PFSK-1 (cell line): ENCODE measurements around the gene MEGF11.

Experiments used
- FOXP2 ChIP-seq: optimal IDR thresholded peaks from 2 replicates; pipeline ENCODE3; 2011; ENCODE audit warnings: borderline replicate concordance, control low read depth, inconsistent platforms; ENCODE audit not compliant: insufficient read depth; ENCODE audit errors: extremely low read length, extremely low read depth
- POLR2AphosphoS5 ChIP-seq: IDR thresholded peaks from 2 replicates; pipeline ENCODE4 v1.6.1; 2012; ENCODE audit warnings: low read depth, mild to moderate bottlenecking, control low read depth, low read length, moderate library complexity
- SIN3A ChIP-seq: IDR thresholded peaks from 2 replicates; pipeline ENCODE4 v1.6.1; 2012; ENCODE audit warnings: mild to moderate bottlenecking, low read length, moderate library complexity, borderline replicate concordance; ENCODE audit not compliant: insufficient read depth
- TAF1 ChIP-seq: IDR thresholded peaks from 2 replicates; pipeline ENCODE4 v1.6.1; 2012; ENCODE audit warnings: low read length, control low read depth, borderline replicate concordance; ENCODE audit not compliant: insufficient read depth
- TF ChIP-seq, protein P1 (sequence below), 2 experiments: IDR thresholded peaks; 2 replicates each; pipeline versions ENCODE4 v1.6.1 to v1.8.0; 2011 to 2012; ENCODE audit warnings: low read depth in 2 of 2, low read length in 2 of 2, control low read depth in 1 of 2, inconsistent platforms in 1 of 2, mild to moderate bottlenecking in 1 of 2, moderate library complexity in 1 of 2; ENCODE audit not compliant: insufficient read depth in 1 of 2

Gene MEGF11

DNA sequence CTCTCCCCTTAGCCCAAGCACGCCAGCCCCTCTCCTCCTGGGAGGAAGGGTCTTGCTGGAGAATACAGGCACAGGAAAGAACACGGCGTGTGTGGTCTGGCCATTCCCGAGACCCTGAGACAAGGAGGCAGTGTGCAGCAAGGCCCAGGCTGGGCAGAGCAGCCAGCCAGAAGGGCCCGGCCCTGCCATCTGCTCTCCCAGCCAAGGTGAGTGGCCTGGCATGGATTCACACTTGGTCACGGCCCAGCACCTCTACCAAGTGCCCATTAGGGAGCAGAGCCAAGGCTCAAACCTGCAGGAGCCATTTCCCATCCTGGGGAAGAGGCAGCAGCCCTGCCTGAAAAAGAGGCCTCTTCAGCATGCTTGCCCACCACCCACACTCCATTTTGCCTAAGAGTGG lies 28.6 kb downstream of the MEGF11 start:
- TF ChIP-seq FOXP2: no peak

DNA sequence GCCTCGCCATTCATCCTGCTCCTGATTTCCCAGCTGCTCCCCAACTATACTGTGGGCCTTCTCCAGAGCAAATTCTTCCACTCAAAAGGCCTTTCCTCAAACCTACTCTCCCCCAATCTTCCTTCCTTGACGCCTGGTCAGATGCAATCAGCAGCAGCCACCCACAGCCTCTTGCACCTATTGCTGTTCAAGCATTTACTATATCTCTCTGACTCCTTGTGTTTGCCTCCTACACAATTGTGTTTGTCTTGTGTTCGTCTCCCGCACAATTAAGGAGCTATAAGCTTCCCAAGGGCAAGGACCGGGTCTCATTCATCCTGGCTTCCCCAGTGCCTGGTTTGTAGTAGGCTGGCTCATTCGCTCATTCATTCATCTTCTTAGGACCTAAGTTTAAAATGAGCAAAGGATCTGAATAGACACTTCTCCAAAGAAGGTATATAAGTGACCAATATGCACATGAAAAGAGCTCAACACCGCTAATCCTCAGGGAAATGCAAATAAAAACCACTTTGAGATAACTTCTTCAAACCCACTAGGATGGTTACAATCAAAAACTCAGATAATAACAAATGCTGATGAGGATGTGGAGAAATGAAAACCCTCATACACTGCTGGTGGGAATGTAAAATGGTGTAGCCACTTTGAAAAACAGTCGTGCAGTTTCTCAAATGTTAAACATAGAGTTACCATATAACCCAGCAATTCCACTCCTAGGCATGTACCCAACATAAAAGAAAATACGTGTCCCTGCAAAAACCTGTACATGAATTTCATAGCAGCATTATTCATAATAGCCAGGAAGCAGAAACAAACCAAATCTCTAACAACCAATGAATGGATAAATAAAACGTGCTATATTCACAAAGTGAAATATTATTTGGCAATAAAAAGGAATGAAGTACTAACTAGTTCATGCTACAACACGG lies 31.0 kb downstream of the MEGF11 start:
- no peak for TF ChIP-seq POLR2AphosphoS5
- TF ChIP-seq FOXP2: no peak
- TF ChIP-seq, protein P1, sequence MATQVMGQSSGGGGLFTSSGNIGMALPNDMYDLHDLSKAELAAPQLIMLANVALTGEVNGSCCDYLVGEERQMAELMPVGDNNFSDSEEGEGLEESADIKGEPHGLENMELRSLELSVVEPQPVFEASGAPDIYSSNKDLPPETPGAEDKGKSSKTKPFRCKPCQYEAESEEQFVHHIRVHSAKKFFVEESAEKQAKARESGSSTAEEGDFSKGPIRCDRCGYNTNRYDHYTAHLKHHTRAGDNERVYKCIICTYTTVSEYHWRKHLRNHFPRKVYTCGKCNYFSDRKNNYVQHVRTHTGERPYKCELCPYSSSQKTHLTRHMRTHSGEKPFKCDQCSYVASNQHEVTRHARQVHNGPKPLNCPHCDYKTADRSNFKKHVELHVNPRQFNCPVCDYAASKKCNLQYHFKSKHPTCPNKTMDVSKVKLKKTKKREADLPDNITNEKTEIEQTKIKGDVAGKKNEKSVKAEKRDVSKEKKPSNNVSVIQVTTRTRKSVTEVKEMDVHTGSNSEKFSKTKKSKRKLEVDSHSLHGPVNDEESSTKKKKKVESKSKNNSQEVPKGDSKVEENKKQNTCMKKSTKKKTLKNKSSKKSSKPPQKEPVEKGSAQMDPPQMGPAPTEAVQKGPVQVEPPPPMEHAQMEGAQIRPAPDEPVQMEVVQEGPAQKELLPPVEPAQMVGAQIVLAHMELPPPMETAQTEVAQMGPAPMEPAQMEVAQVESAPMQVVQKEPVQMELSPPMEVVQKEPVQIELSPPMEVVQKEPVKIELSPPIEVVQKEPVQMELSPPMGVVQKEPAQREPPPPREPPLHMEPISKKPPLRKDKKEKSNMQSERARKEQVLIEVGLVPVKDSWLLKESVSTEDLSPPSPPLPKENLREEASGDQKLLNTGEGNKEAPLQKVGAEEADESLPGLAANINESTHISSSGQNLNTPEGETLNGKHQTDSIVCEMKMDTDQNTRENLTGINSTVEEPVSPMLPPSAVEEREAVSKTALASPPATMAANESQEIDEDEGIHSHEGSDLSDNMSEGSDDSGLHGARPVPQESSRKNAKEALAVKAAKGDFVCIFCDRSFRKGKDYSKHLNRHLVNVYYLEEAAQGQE (IDR thresholded peaks at IDR 0.05; ENCODE audit: insufficient read depth in 1 of 2, low read depth in 2 of 2, low read length in 2 of 2): no peak
- no peak for TF ChIP-seq SIN3A
- TF ChIP-seq TAF1: no peak

DNA sequence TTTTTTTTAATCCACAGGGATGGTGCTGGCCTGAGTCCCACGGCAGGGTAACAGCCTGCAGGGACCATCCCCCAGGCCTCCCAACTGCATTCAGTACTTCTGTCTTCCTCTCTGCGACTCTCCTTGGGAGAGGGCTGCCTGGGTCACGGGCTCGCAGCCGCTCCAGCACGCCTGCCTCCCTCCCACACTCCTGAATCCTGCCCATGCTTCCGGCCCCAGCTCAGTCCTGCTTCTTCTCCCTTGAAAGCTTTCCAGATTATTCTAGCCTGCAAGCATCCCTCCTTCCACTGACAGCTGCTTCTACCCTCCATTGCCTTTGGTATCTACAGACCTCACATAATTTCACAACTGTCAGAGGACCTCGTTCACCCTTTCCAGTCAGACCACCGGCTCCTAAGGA lies 32.4 kb downstream of the MEGF11 start:
- TF ChIP-seq SIN3A: no peak
- no peak for TF ChIP-seq POLR2AphosphoS5
- TF ChIP-seq, protein P1 (IDR thresholded peaks at IDR 0.05; ENCODE audit: insufficient read depth in 1 of 2, low read depth in 2 of 2, low read length in 2 of 2): no peak
- TF ChIP-seq FOXP2: no peak
- no peak for TF ChIP-seq TAF1

DNA sequence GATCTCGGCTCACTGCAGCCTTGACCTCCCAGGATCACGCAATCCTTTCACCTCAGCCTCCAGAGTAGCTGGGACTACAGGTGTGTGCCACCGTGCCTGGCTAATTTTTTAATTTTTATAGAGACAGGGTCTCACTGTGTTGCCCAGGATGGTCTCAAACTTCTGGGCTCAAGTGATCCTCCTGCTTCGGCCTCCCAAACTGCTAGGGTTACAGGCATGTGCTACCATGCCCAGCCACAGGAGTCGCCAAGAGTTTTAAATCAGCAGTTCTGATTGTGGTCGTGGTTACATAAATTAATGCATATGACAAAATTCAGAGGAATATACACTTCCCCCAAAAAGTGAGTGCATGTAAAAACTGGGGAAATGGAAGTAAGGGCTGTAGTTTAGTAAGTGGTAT lies 32.9 kb downstream of the MEGF11 start:
- no peak for TF ChIP-seq SIN3A
- TF ChIP-seq TAF1: no peak
- TF ChIP-seq FOXP2: no peak
- no peak for TF ChIP-seq POLR2AphosphoS5
- TF ChIP-seq, protein P1 (IDR thresholded peaks at IDR 0.05; ENCODE audit: insufficient read depth in 1 of 2, low read depth in 2 of 2, low read length in 2 of 2): no peak

DNA sequence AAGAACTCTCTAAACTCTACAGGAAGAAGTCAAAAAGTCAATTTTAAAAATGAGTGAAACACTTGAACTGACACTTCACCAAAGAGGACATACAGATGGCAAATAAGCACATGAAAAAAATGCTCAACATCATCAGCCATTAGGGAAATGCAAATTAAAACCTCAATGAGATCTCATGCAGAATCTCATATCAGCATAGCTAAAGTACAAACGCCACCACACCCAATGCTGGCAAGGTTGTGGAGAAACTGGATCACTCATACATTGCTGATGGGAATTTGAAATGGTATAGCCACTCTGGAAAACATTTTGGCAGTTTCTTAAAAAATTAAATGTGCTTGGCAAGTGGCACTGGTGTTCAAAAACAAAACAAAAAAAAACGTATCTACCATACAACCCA lies 34.2 kb downstream of the MEGF11 start:
- no peak for TF ChIP-seq TAF1

DNA sequence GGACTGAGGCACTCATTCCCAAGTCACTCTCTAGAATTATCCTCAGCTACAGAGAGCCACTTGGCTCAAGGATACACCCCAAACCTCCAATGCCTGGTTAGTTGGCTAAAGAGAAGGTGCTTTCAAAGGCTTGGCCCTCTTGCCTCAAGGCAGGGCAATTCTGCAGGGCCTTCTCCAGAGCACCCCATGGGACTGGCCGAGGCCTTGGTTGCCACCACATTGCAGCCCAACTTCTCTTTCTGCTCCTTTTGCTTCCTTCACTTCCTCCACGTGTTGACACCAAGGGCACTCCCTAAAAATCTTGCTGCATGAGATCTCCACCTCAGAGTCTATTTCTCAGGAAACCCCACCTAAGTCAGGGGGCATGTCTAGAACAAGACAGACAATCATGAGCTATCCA lies 36.7 kb downstream of the MEGF11 start:
- TF ChIP-seq POLR2AphosphoS5 (no peak), FOXP2 (no peak), SIN3A (no peak), TAF1 (no peak)
- TF ChIP-seq, protein P1 (IDR thresholded peaks at IDR 0.05; ENCODE audit: insufficient read depth in 1 of 2, low read depth in 2 of 2, low read length in 2 of 2): no peak
